ENCODE results near the gene DBF4B.

- TF ChIP-seq, protein P1, sequence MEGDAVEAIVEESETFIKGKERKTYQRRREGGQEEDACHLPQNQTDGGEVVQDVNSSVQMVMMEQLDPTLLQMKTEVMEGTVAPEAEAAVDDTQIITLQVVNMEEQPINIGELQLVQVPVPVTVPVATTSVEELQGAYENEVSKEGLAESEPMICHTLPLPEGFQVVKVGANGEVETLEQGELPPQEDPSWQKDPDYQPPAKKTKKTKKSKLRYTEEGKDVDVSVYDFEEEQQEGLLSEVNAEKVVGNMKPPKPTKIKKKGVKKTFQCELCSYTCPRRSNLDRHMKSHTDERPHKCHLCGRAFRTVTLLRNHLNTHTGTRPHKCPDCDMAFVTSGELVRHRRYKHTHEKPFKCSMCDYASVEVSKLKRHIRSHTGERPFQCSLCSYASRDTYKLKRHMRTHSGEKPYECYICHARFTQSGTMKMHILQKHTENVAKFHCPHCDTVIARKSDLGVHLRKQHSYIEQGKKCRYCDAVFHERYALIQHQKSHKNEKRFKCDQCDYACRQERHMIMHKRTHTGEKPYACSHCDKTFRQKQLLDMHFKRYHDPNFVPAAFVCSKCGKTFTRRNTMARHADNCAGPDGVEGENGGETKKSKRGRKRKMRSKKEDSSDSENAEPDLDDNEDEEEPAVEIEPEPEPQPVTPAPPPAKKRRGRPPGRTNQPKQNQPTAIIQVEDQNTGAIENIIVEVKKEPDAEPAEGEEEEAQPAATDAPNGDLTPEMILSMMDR (IDR thresholded peaks at IDR 0.05), result no peak
- no peak for TF ChIP-seq POLR2A (IDR thresholded peaks at IDR 0.05)
These were observed 87.5 kb downstream of the DBF4B start for GRCh38 chr17:44795928-44796327.
